Measurements from ENCODE around the gene MEIS1. TPM values are rescaled to one million over a fixed set of nuclear protein-coding genes. Genes with fewer than 3 reads are reported as not detected.

Gene MEIS1
- polyA plus RNA-seq, 4 donors: 1.1 to 15.0 (median 5.6) TPM

DNA sequence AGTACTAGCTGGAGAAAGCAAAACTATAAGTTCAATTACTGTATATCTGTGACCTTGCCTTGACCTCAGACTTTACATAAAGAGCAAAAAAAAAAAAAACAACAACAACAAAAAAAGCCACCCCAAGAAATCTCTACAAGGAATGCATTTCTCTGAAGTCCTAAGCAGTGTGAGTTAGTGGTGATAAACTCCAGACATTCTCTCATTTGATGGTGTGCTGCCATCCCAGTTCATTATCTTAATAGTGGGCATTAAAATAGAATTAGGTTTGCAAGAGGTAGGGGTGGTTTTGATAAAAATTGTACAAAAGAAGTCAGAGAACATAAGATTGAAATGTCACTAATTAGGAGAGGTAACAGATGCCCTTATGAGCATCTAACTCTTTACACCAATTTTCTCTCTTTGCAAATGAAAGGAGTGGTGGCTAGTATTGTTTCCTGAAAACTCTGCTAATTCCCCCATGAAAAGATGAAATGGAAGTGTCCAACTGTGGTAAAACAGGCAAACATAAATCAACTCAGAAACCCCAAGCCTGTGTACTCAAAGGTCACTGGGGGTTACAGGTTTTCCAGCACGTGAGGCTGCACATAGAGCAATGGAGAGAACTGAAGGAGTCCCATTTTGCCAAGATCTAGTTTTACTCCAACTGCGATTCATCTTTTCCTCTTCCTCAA, 131.9 kb downstream of the MEIS1 start:
- H3K4me3 ChIP-seq (ENCODE audit: low read depth in 1 of 3, low read length in 3 of 3): no peak overlapping the region
- H3K9me3 ChIP-seq (ENCODE audit: control insufficient read depth in 2 of 2, insufficient read depth in 1 of 2, low read depth in 1 of 2, low read length in 1 of 2): no peaks in the 10 kb centered on the region
- 49 to 60% (median 53%) methylated on average over 2 of the region's 2 CpGs for WGBS, 3 donors
- H3K36me3 ChIP-seq (ENCODE audit: control insufficient read depth in 3 of 3, insufficient read depth in 2 of 3, low read depth in 1 of 3, low read length in 3 of 3): peaks cover 0 to 2% (median 0%) of the 10 kb centered on the region in 3 donors
- H3K4me1 ChIP-seq (ENCODE audit: control insufficient read depth in 3 of 3, insufficient read depth in 2 of 3, low read depth in 1 of 3, low read length in 2 of 3): peaks cover 0 to 19% (median 0%) of the 10 kb centered on the region in 3 donors
- DNase-seq (no peak), FAIRE-seq (no peak)
- H3K27me3 ChIP-seq (ENCODE audit: control insufficient read depth in 3 of 3, insufficient read depth in 3 of 3, low read length in 3 of 3): no peaks in the 10 kb centered on the region
- H3K27ac ChIP-seq (ENCODE audit: low read depth in 1 of 3, low read length in 2 of 3): no peak overlapping the region

- Histone ChIP-seq H3K9me3 (ENCODE audit: control insufficient read depth in 2 of 2, insufficient read depth in 1 of 2, low read depth in 1 of 2, low read length in 1 of 2) (no peaks in the 10 kb centered on the region), H3K27me3 (ENCODE audit: control insufficient read depth in 3 of 3, insufficient read depth in 3 of 3, low read length in 3 of 3) (no peaks in the 10 kb centered on the region), H3K4me3 (ENCODE audit: low read depth in 1 of 3, low read length in 3 of 3) (no peak overlapping the region), H3K36me3 (ENCODE audit: control insufficient read depth in 3 of 3, insufficient read depth in 2 of 3, low read depth in 1 of 3, low read length in 3 of 3) (peaks cover 0 to 2% (median 0%) of the 10 kb centered on the region in 3 donors), H3K27ac (ENCODE audit: low read depth in 1 of 3, low read length in 2 of 3) (no peak overlapping the region), H3K4me1 (ENCODE audit: control insufficient read depth in 3 of 3, insufficient read depth in 2 of 3, low read depth in 1 of 3, low read length in 2 of 3) (peaks cover 0 to 15% (median 0%) of the 10 kb centered on the region in 3 donors)
- DNase-seq: peak in 1 of 2 donors; percentile 64
- 32 to 50% (median 45%) methylated on average over 2 of the region's 2 CpGs for WGBS, 3 donors
- FAIRE-seq: no peak
These were observed 132.8 kb downstream of the MEIS1 start for GRCh38 chr2:66567729-66568128.

DNA sequence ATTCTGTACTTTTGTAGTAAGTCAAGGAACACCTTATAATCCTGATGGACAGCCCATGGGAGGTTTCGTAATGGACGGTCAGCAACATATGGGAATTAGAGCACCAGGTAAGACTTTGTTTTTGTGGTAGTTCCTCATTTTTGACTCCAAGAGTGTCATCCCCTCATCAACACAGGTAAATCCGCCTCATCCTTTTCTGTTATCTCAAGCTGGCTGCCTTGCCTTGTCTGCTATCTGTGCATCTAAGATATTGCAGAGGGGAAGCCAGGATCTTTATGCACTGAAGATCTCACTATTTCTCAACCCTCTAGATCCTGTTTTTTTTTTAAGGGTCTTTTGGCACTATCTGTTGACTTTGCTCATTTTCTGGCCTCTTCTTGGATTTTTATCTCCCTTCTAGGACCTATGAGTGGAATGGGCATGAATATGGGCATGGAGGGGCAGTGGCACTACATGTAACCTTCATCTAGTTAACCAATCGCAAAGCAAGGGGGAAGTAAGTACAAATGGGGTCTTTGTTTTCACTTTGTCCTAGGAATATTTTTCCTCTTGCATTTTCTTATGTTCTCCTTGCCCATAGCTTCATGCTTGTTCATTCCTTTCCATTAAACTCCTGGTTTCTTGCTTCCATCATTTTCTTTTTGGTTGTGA, 133.8 kb downstream of the MEIS1 start:
- Histone ChIP-seq H3K36me3 (ENCODE audit: control insufficient read depth in 3 of 3, insufficient read depth in 2 of 3, low read depth in 1 of 3, low read length in 3 of 3) (peaks cover 0 to 2% (median 0%) of the 10 kb centered on the region in 3 donors), H3K4me3 (ENCODE audit: low read depth in 1 of 3, low read length in 3 of 3) (no peak overlapping the region), H3K27me3 (ENCODE audit: control insufficient read depth in 3 of 3, insufficient read depth in 3 of 3, low read length in 3 of 3) (peaks cover 0 to 5% (median 0%) of the 10 kb centered on the region in 3 donors), H3K9me3 (ENCODE audit: control insufficient read depth in 2 of 2, insufficient read depth in 1 of 2, low read depth in 1 of 2, low read length in 1 of 2) (no peaks in the 10 kb centered on the region), H3K4me1 (ENCODE audit: control insufficient read depth in 3 of 3, insufficient read depth in 2 of 3, low read depth in 1 of 3, low read length in 2 of 3) (peaks cover 0 to 15% (median 0%) of the 10 kb centered on the region in 3 donors), H3K27ac (ENCODE audit: low read depth in 1 of 3, low read length in 2 of 3) (peak overlapping the region in 1 of 3 donors; percentile 35)
- WGBS, 3 donors: 80 to 85% (median 84%) methylated on average over 4 of the region's 4 CpGs
- no peak for FAIRE-seq
- DNase-seq: no peak

GRCh38 chr2:66569321-66569851, 134.5 kb downstream of the MEIS1 start:
- peaks cover 0 to 15% (median 0%) of the 10 kb centered on the region in 3 donors for H3K4me1 ChIP-seq (ENCODE audit: control insufficient read depth in 3 of 3, insufficient read depth in 2 of 3, low read depth in 1 of 3, low read length in 2 of 3)
- DNase-seq: no peak
- FAIRE-seq: no peak
- H3K4me3 ChIP-seq (ENCODE audit: low read depth in 1 of 3, low read length in 3 of 3): no peak overlapping the region
- H3K27me3 ChIP-seq (ENCODE audit: control insufficient read depth in 3 of 3, insufficient read depth in 3 of 3, low read length in 3 of 3): peaks cover 0 to 9% (median 0%) of the 10 kb centered on the region in 3 donors
- whole genome bisulfite sequencing, 3 donors: 50 to 82% (median 65%) methylated on average over 4 of the region's 4 CpGs
- H3K9me3 ChIP-seq (ENCODE audit: control insufficient read depth in 2 of 2, insufficient read depth in 1 of 2, low read depth in 1 of 2, low read length in 1 of 2): no peaks in the 10 kb centered on the region
- peaks cover 0 to 2% (median 0%) of the 10 kb centered on the region in 3 donors for H3K36me3 ChIP-seq (ENCODE audit: control insufficient read depth in 3 of 3, insufficient read depth in 2 of 3, low read depth in 1 of 3, low read length in 3 of 3)
- peak overlapping the region in 1 of 3 donors; percentile 35 for H3K27ac ChIP-seq (ENCODE audit: low read depth in 1 of 3, low read length in 2 of 3)

DNA sequence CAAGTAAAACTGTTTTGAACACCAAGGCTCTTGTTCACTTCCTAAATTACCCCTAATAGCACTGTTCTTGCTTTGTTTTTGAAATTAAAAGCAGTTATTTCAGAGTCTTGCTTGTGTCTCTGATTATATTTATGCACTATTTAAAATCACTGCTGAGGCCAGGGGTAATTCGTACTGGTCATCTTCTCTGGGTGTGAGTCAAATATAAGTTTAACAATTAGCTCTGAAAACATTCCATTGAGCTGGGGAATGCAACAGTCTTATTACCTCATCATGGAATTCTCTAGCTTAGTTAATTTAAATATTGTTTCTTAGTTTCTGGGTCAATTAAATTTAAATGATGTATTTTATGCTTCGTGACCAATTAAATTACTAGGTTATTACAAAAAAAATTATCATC, 135.0 kb downstream of the MEIS1 start:
- no peak overlapping the region for H3K27ac ChIP-seq (ENCODE audit: low read depth in 1 of 3, low read length in 2 of 3)
- peaks cover 0 to 9% (median 0%) of the 10 kb centered on the region in 3 donors for H3K27me3 ChIP-seq (ENCODE audit: control insufficient read depth in 3 of 3, insufficient read depth in 3 of 3, low read length in 3 of 3)
- FAIRE-seq (no peak), DNase-seq (no peak)
- 65 to 78% (median 78%) methylated on average over 2 of the region's 2 CpGs for WGBS, 3 donors
- peaks cover 0 to 2% (median 0%) of the 10 kb centered on the region in 3 donors for H3K36me3 ChIP-seq (ENCODE audit: control insufficient read depth in 3 of 3, insufficient read depth in 2 of 3, low read depth in 1 of 3, low read length in 3 of 3)
- no peak overlapping the region for H3K4me3 ChIP-seq (ENCODE audit: low read depth in 1 of 3, low read length in 3 of 3)
- H3K4me1 ChIP-seq (ENCODE audit: control insufficient read depth in 3 of 3, insufficient read depth in 2 of 3, low read depth in 1 of 3, low read length in 2 of 3): peaks cover 0 to 14% (median 0%) of the 10 kb centered on the region in 3 donors
- H3K9me3 ChIP-seq (ENCODE audit: control insufficient read depth in 2 of 2, insufficient read depth in 1 of 2, low read depth in 1 of 2, low read length in 1 of 2): no peaks in the 10 kb centered on the region

DNA sequence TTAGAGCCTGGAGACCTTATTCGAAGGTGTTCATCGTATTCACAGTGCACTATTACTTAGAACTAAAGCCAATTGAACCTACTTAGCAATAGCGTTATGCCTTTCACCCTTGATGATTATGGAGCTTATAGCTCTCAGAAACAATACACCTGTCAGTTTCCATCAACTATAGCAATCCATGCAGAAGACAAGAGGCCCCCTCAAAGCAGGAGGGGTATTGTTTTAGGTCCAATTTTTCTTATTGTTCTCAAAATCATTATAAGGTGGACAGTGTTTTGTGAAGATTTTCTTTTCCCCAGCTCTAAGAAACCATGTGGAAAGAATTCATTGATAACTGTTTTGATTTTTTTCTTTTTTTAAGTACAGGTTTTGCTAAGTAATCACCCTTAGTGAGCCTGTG, 135.5 kb downstream of the MEIS1 start:
- peaks cover 0 to 11% (median 0%) of the 10 kb centered on the region in 3 donors for H3K27me3 ChIP-seq (ENCODE audit: control insufficient read depth in 3 of 3, insufficient read depth in 3 of 3, low read length in 3 of 3)
- H3K4me1 ChIP-seq (ENCODE audit: control insufficient read depth in 3 of 3, insufficient read depth in 2 of 3, low read depth in 1 of 3, low read length in 2 of 3): peaks cover 0 to 10% (median 0%) of the 10 kb centered on the region in 3 donors
- H3K4me3 ChIP-seq (ENCODE audit: low read depth in 1 of 3, low read length in 3 of 3): no peak overlapping the region
- 76 to 86% (median 84%) methylated on average over 3 of the region's 3 CpGs for WGBS, 3 donors
- no peak overlapping the region for H3K27ac ChIP-seq (ENCODE audit: low read depth in 1 of 3, low read length in 2 of 3)
- no peaks in the 10 kb centered on the region for H3K9me3 ChIP-seq (ENCODE audit: control insufficient read depth in 2 of 2, insufficient read depth in 1 of 2, low read depth in 1 of 2, low read length in 1 of 2)
- DNase-seq (no peak), FAIRE-seq (no peak)
- peaks cover 0 to 2% (median 0%) of the 10 kb centered on the region in 3 donors for H3K36me3 ChIP-seq (ENCODE audit: control insufficient read depth in 3 of 3, insufficient read depth in 2 of 3, low read depth in 1 of 3, low read length in 3 of 3)

DNA sequence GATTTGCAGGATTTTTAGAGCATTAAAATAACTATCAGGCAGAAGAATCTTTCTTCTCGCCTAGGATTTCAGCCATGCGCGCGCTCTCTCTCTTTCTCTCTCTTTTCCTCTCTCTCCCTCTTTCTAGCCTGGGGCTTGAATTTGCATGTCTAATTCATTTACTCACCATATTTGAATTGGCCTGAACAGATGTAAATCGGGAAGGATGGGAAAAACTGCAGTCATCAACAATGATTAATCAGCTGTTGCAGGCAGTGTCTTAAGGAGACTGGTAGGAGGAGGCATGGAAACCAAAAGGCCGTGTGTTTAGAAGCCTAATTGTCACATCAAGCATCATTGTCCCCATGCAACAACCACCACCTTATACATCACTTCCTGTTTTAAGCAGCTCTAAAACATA, 137.0 kb downstream of the MEIS1 start:
- Histone ChIP-seq H3K36me3 (ENCODE audit: control insufficient read depth in 3 of 3, insufficient read depth in 2 of 3, low read depth in 1 of 3, low read length in 3 of 3) (peaks cover 0 to 2% (median 0%) of the 10 kb centered on the region in 3 donors), H3K9me3 (ENCODE audit: control insufficient read depth in 2 of 2, insufficient read depth in 1 of 2, low read depth in 1 of 2, low read length in 1 of 2) (no peaks in the 10 kb centered on the region), H3K27me3 (ENCODE audit: control insufficient read depth in 3 of 3, insufficient read depth in 3 of 3, low read length in 3 of 3) (peaks cover 9 to 26% (median 12%) of the 10 kb centered on the region in 3 donors), H3K4me1 (ENCODE audit: control insufficient read depth in 3 of 3, insufficient read depth in 2 of 3, low read depth in 1 of 3, low read length in 2 of 3) (peaks cover 0 to 25% (median 5%) of the 10 kb centered on the region in 3 donors), H3K4me3 (ENCODE audit: low read depth in 1 of 3, low read length in 3 of 3) (no peak overlapping the region), H3K27ac (ENCODE audit: low read depth in 1 of 3, low read length in 2 of 3) (peak overlapping the region in 1 of 3 donors; percentile 18)
- WGBS, 3 donors: 71 to 76% (median 72%) methylated on average over 6 of the region's 6 CpGs
- DNase-seq (no peak), FAIRE-seq (no peak)

DNA sequence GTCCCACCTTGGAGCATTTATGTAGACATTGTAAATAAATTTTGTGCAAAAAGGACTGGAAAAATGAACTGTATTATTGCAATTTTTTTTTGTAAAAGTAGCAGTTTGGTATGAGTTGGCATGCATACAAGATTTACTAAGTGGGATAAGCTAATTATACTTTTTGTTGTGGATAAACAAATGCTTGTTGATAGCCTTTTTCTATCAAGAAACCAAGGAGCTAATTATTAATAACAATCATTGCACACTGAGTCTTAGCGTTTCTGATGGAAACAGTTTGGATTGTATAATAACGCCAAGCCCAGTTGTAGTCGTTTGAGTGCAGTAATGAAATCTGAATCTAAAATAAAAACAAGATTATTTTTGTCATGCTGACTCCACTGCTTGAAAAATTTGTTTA, 137.5 kb downstream of the MEIS1 start:
- whole genome bisulfite sequencing, 3 donors: 67 to 72% (median 67%) methylated on average over 3 of the region's 3 CpGs
- no peak overlapping the region for H3K4me3 ChIP-seq (ENCODE audit: low read depth in 1 of 3, low read length in 3 of 3)
- peak overlapping the region in 1 of 3 donors; percentile 18 for H3K27ac ChIP-seq (ENCODE audit: low read depth in 1 of 3, low read length in 2 of 3)
- DNase-seq (no peak), FAIRE-seq (no peak)
- H3K27me3 ChIP-seq (ENCODE audit: control insufficient read depth in 3 of 3, insufficient read depth in 3 of 3, low read length in 3 of 3): peaks cover 13 to 31% (median 16%) of the 10 kb centered on the region in 3 donors
- peaks cover 0 to 26% (median 5%) of the 10 kb centered on the region in 3 donors for H3K4me1 ChIP-seq (ENCODE audit: control insufficient read depth in 3 of 3, insufficient read depth in 2 of 3, low read depth in 1 of 3, low read length in 2 of 3)
- H3K9me3 ChIP-seq (ENCODE audit: control insufficient read depth in 2 of 2, insufficient read depth in 1 of 2, low read depth in 1 of 2, low read length in 1 of 2): no peaks in the 10 kb centered on the region
- H3K36me3 ChIP-seq (ENCODE audit: control insufficient read depth in 3 of 3, insufficient read depth in 2 of 3, low read depth in 1 of 3, low read length in 3 of 3): peaks cover 0 to 2% (median 0%) of the 10 kb centered on the region in 3 donors
